Motor neuron (in vitro differentiated cells): ENCODE results near the gene AFP. TPM values are rescaled to one million over a fixed set of nuclear protein-coding genes. Genes with fewer than 3 reads are reported as not detected.

Experiments
- ATAC-seq, 8 experiments: fragments of 200-7000 bp; cut with Tn5 transposase; replicated peaks in 6 of 8; 2 replicates each; pipeline ENCODE4 v1.8.0; 2021; ENCODE audit warnings: mild to moderate bottlenecking in 8 of 8, moderate library complexity in 8 of 8
- H3K27ac ChIP-seq, 2 donors: fragments of 250-450 bp; sonication (Bioruptor Pico); 2 replicates each; pipeline ENCODE4 v1.9.0; 2021; ENCODE audit warnings: antibody characterized with exemption in 2 of 2, mild to moderate bottlenecking in 2 of 2, moderate library complexity in 1 of 2
- H3K4me1 ChIP-seq, 2 donors: fragments of 250-450 bp; sonication (Bioruptor Pico); replicated peaks in 1 of 2; 2 replicates each; pipeline ENCODE4 v1.6.1; 2021; ENCODE audit warnings: antibody characterized with exemption in 2 of 2, mild to moderate bottlenecking in 2 of 2, moderate library complexity in 1 of 2
- H3K4me3 ChIP-seq, 5 donors: fragments of 250-450 bp; sonication (Bioruptor Pico); 2 replicates each; pipeline ENCODE4 v1.9.0; 2021; ENCODE audit warnings: antibody characterized with exemption in 5 of 5, mild to moderate bottlenecking in 5 of 5, moderate library complexity in 4 of 5
- WGBS, 10 experiments: fragments of 450-650 bp; shearing (Covaris generic); methylation state at CpG; one replicate each; pipeline ENCODE4 v1.0.0; 2022; 5-methylcytosine and 5-hydroxymethylcytosine counted together
- in situ Hi-C, 9 experiments: fragments of 400-800 bp; cut with MboI; loops; one replicate each; pipeline ENCODE4 v1.15.0; 2021; ENCODE audit warnings: low sequenced_read_pairs in 9 of 9, low pct_unique_long_range_greater_than_20kb in 2 of 9; ENCODE audit not compliant: unreplicated experiment in 9 of 9
- total RNA-seq, 8 experiments: library from RNA; unstranded; fragments of 300-600 nt; gene quantifications; 2 replicates each; pipeline versions ENCODE4 v1.2.3 to v1.2.4, GENCODE V29; 2022

AFP gene
- total RNA-seq, 8 experiments from 2014 or later, result 0.33 to 3.4 (median 1.3) TPM; not detected in 4

DNA sequence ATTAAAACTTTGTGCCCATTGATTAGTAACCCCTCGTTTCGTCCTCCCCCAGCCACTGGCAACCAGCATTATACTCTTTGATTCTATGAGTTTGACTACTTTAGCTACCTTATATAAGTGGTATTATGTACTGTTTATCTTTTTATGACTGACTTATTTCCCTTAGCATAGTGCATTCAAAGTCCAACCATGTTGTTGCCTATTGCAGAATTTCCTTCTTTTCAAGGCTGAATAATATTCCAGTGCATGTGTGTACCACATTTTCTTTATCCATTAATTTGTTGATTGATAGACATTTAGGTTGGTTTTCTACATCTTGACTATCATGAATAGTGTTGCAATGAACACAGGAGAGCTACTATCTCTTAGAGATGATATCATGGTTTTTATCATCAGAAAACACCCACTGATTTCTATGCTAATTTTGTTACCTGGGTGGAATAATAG, 28.8 kb upstream of the AFP start:
- 0 to 100% (median 81%) methylated on average over 1 to 2 of the region's 2 CpGs; no CpG with 5 or more reads in 1 of the 10 experiments for WGBS, 10 experiments
- Histone ChIP-seq H3K27ac (no peak overlapping the region), H3K4me3 (no peak overlapping the region), H3K4me1 (no peaks in the 10 kb centered on the region)
- no peak for ATAC-seq
- in situ Hi-C loops, result no loop called here

DNA sequence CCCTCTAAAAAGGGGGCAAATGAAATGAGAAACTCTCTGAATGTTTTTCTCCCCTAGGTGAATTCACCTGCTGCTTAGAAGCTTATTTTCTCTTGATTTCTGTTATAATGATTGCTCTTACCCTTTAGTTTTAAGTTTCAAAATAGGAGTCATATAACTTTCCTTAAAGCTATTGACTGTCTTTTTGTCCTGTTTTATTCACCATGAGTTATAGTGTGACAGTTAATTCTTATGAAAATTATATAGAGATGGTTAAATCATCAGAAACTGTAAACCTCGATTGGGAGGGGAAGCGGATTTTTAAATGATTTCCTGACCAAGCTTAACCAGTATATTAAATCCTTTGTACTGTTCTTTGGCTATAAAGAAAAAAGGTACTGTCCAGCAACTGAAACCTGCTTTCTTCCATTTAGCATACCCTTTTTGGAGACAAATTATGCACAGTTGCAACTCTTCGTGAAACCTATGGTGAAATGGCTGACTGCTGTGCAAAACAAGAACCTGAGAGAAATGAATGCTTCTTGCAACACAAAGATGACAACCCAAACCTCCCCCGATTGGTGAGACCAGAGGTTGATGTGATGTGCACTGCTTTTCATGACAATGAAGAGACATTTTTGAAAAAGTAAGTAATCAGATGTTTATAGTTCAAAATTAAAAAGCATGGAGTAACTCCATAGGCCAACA, 27.7 kb upstream of the AFP start:
- 7 to 92% (median 67%) methylated on average over 1 to 4 of the region's 4 CpGs for WGBS, 10 experiments
- in situ Hi-C loops, result no loop called here

DNA sequence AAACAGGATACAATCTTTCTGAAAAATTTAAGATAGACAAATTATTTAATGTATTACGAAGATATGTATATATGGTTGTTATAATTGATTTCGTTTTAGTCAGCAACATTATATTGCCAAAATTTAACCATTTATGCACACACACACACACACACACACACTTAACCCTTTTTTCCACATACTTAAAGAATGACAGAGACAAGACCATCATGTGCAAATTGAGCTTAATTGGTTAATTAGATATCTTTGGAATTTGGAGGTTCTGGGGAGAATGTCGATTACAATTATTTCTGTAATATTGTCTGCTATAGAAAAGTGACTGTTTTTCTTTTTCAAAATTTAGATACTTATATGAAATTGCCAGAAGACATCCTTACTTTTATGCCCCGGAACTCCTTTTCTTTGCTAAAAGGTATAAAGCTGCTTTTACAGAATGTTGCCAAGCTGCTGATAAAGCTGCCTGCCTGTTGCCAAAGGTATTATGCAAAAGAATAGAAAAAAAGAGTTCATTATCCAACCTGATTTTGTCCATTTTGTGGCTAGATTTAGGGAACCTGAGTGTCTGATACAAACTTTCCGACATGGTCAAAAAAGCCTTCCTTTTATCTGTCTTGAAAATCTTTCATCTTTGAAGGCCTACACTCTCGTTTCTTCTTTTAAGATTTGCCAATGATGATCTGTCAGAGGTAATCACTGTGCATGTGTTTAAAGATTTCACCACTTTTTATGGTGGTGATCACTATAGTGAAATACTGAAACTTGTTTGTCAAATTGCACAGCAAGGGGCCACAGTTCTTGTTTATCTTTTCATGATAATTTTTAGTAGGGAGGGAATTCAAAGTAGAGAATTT, 26.8 kb upstream of the AFP start:
- WGBS, 10 experiments, result 24 to 93% (median 83%) methylated on average over 3 to 6 of the region's 6 CpGs
- in situ Hi-C loops, result no loop called here
- Histone ChIP-seq H3K27ac (no peak overlapping the region), H3K4me1 (no peaks in the 10 kb centered on the region), H3K4me3 (no peak overlapping the region)
- no peak for ATAC-seq

More for the DNA sequence above, 27.7 kb upstream of the AFP start:
- Histone ChIP-seq H3K4me3 (no peak overlapping the region), H3K27ac (no peak overlapping the region), H3K4me1 (no peaks in the 10 kb centered on the region)
- no peak for ATAC-seq

DNA sequence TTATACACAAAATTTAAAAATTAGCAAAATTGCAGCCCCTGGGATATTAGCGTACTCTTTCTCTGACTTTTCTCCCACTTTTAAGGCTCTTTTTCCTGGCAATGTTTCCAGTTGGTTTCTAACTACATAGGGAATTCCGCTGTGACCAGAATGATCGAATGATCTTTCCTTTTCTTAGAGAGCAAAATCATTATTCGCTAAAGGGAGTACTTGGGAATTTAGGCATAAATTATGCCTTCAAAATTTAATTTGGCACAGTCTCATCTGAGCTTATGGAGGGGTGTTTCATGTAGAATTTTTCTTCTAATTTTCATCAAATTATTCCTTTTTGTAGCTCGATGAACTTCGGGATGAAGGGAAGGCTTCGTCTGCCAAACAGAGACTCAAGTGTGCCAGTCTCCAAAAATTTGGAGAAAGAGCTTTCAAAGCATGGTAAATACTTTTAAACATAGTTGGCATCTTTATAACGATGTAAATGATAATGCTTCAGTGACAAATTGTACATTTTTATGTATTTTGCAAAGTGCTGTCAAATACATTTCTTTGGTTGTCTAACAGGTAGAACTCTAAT, 26.0 kb upstream of the AFP start:
- WGBS, 10 experiments, result 27 to 100% (median 78%) methylated on average over 1 to 8 of the region's 8 CpGs
- no peak for ATAC-seq
- Histone ChIP-seq H3K4me3 (no peak overlapping the region), H3K27ac (no peak overlapping the region), H3K4me1 (no peaks in the 10 kb centered on the region)
- in situ Hi-C loops, result no loop called here

DNA sequence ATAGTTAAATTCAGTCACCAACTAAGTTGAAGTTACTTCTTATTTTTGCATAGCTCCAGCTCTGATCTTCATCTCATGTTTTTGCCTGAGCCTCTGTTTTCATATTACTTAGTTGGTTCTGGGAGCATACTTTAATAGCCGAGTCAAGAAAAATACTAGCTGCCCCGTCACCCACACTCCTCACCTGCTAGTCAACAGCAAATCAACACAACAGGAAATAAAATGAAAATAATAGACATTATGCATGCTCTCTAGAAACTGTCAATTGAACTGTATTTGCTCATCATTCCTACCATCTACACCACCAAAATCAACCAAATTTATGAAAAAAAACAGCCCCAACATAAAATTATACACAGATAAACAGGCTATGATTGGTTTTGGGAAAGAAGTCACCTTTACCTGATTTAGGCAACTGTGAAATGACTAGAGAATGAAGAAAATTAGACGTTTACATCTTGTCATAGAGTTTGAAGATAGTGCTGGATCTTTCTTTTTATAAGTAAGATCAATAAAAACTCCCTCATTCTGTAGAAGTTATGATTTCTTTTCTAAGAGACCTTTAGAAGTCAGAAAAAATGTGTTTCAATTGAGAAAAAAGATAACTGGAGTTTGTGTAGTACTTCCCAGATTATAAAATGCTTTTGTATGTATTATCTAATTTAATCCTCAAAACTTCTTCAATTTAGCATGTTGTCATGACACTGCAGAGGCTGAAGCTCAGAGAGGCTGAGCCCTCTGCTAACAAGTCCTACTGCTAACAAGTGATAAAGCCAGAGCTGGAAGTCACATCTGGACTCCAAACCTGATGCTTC, 24.9 kb upstream of the AFP start:
- no peak for ATAC-seq
- H3K4me1 ChIP-seq, result peaks cover 0 to 6% of the 10 kb centered on the region in 2 donors
- WGBS, 10 experiments, result 19 to 100% (median 85%) methylated on average over 1 to 3 of the region's 3 CpGs; no CpG with 5 or more reads in 1 of the 10 experiments
- no peak overlapping the region for H3K4me3 ChIP-seq
- in situ Hi-C loops, result no loop called here
- H3K27ac ChIP-seq, result no peak overlapping the region

DNA sequence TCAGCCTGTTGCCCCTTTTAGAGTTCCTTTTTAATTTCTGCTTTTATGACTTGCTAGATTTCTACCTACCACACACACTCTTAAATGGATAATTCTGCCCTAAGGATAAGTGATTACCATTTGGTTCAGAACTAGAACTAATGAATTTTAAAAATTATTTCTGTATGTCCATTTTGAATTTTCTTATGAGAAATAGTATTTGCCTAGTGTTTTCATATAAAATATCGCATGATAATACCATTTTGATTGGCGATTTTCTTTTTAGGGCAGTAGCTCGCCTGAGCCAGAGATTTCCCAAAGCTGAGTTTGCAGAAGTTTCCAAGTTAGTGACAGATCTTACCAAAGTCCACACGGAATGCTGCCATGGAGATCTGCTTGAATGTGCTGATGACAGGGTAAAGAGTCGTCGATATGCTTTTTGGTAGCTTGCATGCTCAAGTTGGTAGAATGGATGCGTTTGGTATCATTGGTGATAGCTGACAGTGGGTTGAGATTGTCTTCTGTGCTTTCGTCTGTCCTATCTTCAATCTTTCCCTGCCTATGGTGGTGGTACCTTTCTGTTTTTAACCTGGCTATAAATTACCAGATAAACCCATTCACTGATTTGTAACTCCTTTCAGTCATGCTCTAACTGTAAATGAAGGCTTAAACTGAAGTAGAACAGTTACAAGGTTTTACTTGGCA, 24.1 kb upstream of the AFP start:
- peaks cover 0 to 6% of the 10 kb centered on the region in 2 donors for H3K4me1 ChIP-seq
- in situ Hi-C loops, result no loop called here
- ATAC-seq, result no peak
- no peak overlapping the region for H3K4me3 ChIP-seq
- WGBS, 10 experiments, result 54 to 99% (median 91%) methylated on average over 2 to 8 of the region's 8 CpGs
- no peak overlapping the region for H3K27ac ChIP-seq

DNA sequence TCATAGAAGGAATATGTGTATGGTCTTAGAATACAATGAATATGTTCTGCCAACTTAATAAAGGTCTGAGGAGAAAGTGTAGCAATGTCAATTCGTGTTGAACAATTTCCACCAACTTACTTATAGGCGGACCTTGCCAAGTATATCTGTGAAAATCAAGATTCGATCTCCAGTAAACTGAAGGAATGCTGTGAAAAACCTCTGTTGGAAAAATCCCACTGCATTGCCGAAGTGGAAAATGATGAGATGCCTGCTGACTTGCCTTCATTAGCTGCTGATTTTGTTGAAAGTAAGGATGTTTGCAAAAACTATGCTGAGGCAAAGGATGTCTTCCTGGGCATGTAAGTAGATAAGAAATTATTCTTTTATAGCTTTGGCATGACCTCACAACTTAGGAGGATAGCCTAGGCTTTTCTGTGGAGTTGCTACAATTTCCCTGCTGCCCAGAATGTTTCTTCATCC, 22.7 kb upstream of the AFP start:
- in situ Hi-C loops, result no loop called here
- 5 to 100% (median 79%) methylated on average over 1 to 4 of the region's 4 CpGs; no CpG with 5 or more reads in 1 of the 10 experiments for WGBS, 10 experiments
- Histone ChIP-seq H3K4me3 (no peak overlapping the region), H3K27ac (no peak overlapping the region), H3K4me1 (peaks cover 0 to 6% of the 10 kb centered on the region in 2 donors)
- ATAC-seq, result no peak

DNA sequence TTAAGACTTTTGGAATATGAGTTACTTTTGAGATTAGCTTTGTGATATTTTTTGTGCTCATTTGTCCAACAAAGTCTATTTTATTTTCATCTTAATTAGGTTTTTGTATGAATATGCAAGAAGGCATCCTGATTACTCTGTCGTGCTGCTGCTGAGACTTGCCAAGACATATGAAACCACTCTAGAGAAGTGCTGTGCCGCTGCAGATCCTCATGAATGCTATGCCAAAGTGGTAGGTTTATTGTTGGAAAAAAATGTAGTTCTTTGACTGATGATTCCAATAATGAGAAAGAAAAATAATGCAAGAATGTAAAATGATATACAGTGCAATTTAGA, 21.1 kb upstream of the AFP start:
- 0 to 100% (median 83%) methylated on average over 1 to 2 of the region's 2 CpGs; no CpG with 5 or more reads in 1 of the 10 experiments for WGBS, 10 experiments
- in situ Hi-C loops, result no loop called here
- Histone ChIP-seq H3K4me3 (no peak overlapping the region), H3K27ac (no peak overlapping the region), H3K4me1 (peaks cover 0 to 6% of the 10 kb centered on the region in 2 donors)
- ATAC-seq, result no peak

DNA sequence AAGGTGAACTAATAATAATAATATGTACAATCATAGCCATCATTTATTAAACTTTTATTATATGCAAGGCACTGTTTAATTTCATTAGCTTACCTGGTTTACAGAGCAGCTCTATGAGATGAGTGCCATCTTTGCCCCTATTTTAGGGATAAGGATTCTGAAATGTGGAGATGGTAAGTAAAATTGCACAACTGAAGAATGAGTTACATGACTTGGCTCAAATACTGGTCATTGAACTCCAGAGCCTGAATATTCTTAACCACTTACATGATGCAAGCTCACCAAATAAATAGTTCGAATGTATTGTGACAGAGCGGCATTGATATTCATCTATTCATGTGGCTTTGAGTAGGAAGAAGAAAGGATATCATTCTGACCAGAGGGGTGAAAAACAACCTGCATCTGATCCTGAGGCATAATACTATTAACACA, 20.2 kb upstream of the AFP start:
- peak in 1 of 8 experiments; percentile 21 for ATAC-seq
- in situ Hi-C loops, result no loop called here
- H3K27ac ChIP-seq, result no peak overlapping the region
- WGBS, 10 experiments, result 0 to 100% (median 70%) methylated on average over 1 to 2 of the region's 2 CpGs; no CpG with 5 or more reads in 1 of the 10 experiments
- peaks cover 0 to 6% of the 10 kb centered on the region in 2 donors for H3K4me1 ChIP-seq
- H3K4me3 ChIP-seq, result no peak overlapping the region

DNA sequence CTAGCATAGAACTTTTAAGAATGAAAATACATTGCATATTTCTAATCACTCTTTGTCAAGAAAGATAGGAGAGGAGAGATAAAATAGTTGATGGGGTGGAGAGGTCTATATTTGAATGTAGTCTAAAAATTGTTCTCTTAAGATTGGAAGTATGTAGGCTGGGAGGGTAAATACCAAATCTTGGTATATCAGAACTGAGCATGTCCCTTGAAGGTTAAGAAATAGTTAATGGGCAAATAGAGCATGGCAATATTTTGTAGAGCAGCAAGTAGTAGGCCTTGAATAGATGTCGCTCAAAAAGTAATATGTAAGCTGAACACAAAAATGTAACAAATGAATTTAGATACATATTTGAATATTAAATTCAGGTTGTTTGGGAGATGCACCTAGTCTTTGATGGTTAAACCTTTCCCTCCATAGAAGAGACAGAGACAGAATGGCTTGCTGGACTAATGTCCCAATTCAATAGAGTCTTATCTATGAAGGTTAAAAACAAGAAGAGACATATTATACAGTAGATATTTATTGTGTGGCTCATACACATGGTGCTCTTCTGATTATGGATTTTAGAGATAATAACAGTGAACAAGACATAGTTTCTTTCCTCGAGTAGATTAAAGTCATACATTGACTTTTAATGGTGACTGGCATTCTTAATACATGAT, 19.5 kb upstream of the AFP start:
- peaks cover 0 to 6% of the 10 kb centered on the region in 2 donors for H3K4me1 ChIP-seq
- H3K4me3 ChIP-seq, result no peak overlapping the region
- in situ Hi-C loops, result no loop called here
- 8 to 94% (median 69%) methylated on average over 1 to 2 of the region's 2 CpGs for WGBS, 10 experiments
- no peak overlapping the region for H3K27ac ChIP-seq
- no peak for ATAC-seq

DNA sequence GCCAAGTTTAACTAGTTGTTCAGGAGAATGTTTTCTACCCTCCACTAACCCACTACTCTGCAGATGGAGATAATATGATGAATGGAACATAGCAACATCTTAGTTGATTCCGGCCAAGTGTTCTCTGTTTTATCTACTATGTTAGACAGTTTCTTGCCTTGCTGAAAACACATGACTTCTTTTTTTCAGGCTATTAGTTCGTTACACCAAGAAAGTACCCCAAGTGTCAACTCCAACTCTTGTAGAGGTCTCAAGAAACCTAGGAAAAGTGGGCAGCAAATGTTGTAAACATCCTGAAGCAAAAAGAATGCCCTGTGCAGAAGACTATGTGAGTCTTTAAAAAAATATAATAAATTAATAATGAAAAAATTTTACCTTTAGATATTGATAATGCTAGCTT, 18.7 kb upstream of the AFP start:
- 0 to 100% (median 94%) methylated on average over 1 to 2 of the region's 2 CpGs; no CpG with 5 or more reads in 3 of the 10 experiments for WGBS, 10 experiments
- no peak for ATAC-seq
- H3K27ac ChIP-seq, result no peak overlapping the region
- in situ Hi-C loops, result no loop called here
- H3K4me1 ChIP-seq, result peaks cover 0 to 6% of the 10 kb centered on the region in 2 donors
- H3K4me3 ChIP-seq, result no peak overlapping the region

DNA sequence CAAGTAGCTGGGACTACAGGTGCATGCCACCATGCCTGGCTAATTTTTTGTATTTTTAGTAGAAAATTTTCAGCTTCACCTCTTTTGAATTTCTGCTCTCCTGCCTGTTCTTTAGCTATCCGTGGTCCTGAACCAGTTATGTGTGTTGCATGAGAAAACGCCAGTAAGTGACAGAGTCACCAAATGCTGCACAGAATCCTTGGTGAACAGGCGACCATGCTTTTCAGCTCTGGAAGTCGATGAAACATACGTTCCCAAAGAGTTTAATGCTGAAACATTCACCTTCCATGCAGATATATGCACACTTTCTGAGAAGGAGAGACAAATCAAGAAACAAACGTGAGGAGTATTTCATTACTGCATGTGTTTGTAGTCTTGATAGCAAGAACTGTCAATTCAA, 18.0 kb upstream of the AFP start:
- Histone ChIP-seq H3K27ac (no peak overlapping the region), H3K4me3 (no peak overlapping the region), H3K4me1 (peaks cover 0 to 6% of the 10 kb centered on the region in 2 donors)
- WGBS, 10 experiments, result 17 to 100% (median 70%) methylated on average over 1 to 6 of the region's 6 CpGs
- in situ Hi-C loops, result no loop called here
- ATAC-seq, result no peak
